OCI-M2 (cell line): ENCODE results near the gene ZNF473.

Experiments used
- DNase-seq: peaks from one replicate; lab custom pipeline; 2025; ENCODE audit not compliant: unreplicated experiment; lab: John Stamatoyannopoulos, UW

The ZNF473 gene

DNA sequence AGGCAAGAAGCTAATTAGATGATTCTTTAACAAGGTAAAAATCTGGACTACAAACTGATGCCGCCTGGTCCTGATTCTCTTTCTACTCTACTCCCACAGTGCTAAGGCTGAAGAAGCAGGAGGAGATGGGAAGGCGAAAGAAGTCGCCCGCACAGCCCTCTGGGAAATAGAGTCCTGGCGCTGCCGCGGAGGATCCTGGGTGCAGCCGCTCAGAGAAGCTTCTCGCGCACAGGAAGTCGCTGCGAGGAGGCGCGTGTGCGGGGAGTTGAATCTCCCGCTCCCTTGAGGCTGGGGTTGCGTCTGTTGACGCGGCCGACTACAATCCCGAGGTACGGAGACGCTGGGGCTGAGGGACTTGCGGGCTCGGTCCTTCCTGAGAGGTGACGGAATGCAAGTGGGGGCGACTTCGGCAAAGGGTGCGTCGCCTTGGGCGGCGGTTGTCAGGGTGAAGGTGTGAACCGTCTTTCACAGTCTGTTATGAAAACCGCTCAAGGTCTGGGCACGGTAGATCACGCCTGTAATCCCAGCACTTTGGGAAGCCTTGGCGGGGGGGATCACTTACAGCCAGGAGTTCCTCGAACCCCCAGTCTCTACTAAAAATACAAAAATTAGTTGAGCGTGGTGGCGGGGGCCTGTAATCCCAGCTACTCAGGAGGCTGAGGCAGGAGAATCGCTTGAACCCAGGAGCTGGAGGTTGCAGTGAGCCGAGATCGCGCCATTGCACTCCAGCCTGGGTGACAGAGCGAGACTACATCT, at the start of gene ZNF473:
ZNF473 (plus strand) TSS at position 212 of the 756 bp plus-strand sequence. CDS start 5,078 bp downstream, outside the sequence.
- DNase-seq: no peak

DNA sequence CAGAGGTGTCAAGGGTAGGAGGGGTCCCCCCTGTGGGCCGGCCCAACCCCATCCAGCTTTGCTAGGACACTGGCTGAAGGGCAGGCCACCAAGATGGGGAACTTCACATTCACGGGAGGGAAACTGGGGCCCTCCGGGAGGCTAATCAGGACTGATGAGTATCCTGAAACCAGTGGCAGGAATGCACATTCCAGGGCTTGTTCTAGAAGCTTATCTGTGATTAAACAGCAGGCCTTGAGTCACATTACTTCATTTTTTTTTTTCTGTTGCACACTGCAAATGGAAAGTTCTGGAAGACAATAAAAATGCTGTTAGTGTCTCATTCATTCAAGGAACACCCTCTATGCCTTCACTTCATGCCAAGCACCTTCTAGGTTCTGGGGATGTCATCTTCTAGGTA, 49.3 kb upstream of the ZNF473 start:
- DNase-seq: no peak

DNA sequence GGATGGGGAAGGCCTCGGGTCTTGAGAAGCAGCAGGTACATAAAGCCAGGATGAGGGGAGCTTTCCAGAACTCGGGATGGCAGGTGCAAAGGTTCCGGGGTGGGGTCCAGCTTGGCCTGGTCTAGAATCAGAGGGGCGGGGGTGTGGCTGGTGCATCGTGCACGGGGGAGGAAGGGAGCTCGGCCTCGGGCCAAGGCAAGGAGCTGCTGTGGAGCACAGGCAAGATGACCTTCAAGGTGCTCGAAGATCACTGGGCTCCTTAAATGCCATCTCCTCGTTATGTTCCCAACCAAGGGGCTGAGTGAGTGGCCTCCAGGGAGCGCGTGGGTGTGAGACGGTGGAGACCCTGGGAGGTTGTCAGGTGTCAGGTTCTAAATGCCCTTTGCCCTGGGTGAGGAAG, 48.7 kb upstream of the ZNF473 start:
- DNase-seq: no peak

DNA sequence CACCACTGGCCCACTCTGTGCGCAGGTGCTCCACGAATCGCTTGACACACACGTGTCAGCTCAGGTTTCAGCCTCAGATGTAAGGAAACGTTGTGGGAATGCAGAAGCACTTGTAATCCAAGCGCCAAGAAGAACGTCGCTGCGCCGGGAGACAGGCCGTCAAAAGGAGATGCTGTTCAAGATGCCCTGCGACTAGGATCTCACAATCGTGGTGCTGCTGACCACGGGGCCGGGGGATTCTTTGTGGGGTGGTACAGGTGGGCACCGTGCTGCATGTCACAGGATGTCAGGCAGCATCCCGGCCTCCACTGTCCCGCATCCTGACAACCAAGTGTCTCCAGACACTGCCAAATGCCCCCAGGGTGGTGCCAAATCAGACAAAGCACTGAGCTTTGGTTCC, 47.9 kb upstream of the ZNF473 start:
- no peak for DNase-seq

DNA sequence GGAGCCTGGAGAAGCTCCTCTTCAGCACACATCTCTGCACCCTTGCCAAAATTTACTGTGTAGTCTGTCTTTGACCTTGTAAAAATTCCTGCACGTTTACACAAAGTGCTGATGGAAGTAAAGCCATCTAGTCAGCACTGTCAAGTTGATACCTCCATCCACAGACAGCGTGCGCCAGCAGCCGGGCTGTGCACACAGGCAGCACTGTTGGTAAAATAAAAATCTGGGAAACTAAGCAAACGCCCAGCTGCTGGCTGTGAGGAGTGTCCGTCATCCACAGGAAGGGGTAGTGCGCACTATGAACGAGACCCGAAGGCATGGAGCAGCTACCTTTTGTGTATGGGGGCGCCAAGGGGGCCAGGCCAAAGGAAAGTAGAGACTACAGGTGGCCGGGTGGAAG, 47.5 kb upstream of the ZNF473 start:
- no peak for DNase-seq

DNA sequence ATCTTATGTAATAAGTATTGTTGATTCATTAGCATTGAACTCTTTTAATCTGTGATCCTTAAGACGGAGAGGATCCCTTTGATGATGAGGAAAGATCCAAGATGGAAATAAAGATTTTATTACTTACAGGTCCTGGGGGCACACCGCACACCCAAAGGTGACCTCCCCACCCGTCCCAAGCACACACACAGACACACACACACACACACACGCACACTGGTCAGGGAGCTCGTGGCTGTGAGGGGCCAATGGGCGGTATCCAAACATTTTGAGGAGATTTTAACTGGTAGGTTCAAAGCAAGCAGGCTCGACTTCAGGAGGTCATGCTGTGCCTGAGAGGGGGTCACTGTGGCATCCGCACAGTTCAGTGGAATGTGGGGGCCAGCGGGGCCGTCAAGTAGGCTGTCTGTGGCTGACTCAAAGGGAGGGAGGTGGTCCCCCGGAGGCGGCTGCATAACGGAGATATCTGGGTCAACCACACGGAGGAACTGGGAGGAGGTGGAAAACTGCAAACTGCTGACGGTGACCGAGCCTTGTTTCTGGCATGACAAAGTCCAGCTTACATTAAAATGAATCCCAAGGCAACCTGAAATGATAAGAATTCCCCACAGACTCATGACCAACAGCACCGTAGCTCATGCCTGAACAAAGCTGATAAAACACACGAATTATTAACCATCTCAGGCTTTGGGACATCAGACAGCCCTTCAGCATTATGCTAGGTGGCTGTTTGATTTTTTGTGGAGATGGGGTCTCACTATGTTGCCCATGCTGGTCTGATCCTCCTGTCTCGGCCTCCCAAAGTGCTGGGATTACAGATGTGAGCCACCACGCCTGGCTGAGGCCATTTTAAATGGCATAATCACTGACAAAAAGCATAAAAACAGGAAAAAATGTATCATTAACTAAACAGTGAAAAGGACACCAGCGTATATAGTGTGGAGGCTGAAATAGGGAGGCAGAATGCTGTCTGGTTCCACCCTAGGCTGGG, 43.9 kb upstream of the ZNF473 start:
- DNase-seq: peak; percentile 68

DNA sequence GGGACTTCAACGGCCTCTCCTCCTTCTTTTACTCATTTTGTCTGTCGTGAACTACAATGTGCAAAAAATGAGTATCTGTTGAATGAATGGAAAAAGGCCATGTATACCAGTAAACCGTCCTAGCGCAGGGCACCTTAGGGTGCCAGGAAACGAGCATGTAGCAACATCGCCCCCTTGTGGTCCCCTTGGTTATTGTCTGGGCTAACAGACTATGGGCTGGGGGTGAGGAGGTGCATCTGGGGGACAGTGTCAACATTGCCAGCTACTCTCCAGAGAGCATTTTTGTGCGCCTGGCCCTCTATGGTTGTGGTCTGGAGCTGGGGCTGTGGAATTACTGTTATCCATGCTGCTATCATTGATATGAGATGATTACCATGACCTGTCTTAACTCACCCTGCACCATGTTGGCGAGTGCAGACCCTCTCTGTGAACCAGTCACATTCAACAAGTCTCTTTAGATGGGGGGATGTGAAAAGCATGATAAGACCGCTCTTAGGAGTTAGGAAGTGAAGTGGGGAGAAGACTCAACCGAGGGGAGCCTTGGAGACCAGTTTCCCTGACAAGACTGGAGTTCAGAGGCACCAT, 42.1 kb upstream of the ZNF473 start:
- peak; percentile 56 for DNase-seq

DNA sequence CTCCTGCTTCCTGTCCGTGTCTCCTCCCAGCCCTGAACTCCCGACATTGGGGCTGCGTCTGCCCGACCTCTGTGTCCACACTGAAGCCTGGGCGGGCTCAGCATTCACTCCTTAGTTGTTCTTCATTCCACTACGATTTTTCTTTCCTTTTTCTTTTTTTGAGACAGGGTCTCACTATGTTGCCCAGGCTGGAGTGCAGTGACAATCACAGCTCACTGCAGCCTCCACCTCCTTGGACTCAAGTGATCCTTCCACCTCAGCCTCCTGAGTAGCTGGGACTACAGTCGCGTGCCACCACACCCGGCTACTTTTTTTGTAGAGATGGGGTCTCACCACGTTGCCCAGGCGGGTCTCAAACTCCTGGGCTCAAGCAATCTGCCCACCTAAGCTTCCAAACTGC, 41.3 kb upstream of the ZNF473 start:
- no peak for DNase-seq

DNA sequence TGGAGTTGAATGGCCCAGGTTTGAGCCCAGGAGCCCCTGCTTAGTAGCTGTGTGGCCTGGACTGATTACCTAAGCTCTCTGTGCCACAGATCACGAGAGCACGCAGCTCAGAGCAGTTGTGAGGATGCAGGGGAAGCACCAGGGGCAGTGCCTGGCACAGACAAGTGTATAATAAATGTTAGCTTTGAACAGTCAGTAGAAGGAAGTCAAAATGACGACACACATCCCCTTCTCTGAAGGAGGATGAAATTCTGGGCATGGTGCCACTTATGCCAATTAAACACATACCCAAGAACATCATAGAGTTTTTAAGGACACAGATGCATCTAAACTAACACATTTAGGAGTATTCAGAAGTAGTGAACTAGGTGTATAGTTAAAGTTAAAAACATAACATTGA, 39.9 kb upstream of the ZNF473 start:
- DNase-seq: no peak

DNA sequence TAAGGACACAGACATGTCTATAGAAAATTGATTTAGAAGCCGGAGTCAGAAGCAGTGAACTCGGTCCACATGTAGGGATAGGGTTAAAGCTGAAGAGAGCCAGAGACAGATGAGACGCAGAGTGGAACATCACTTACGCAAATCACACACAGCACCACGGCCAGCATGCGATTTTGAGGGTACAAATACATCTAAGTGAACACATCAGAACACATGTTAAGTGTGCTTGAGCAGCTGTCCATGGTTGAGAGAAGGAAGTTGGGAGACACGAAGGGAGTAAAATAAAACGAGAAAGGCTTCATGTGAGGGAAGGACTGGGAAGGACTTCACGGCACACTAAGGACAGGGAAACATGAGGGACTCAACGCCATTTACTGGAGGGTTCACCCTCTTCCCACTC, 39.5 kb upstream of the ZNF473 start:
- DNase-seq: no peak

DNA sequence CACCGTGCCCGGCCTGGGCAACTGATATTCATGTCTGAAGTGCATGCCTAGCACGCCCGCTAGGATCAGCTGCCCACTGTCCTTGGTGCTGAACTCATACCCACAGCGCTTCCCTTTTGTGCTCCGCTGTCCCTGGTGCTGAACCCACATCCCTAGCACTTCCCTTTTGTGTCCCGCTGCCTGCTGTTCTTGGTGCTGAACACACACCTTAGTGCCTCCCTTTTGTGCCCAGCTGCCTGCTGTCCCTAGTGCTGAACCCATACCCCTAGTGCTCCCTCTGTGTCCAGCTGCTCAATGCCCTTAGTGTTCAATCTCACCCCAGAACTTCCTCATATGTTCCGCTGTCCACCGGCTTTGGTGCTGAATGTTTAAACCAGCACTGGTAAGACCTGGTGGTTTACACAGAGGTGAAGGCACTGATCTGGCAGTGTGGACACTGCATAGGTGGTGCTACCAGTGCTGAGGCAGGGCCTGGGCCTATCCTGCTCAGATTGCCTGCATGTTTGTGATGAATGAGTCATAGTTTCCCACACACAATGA, 38.6 kb upstream of the ZNF473 start:
- peak; percentile 86 for DNase-seq

DNA sequence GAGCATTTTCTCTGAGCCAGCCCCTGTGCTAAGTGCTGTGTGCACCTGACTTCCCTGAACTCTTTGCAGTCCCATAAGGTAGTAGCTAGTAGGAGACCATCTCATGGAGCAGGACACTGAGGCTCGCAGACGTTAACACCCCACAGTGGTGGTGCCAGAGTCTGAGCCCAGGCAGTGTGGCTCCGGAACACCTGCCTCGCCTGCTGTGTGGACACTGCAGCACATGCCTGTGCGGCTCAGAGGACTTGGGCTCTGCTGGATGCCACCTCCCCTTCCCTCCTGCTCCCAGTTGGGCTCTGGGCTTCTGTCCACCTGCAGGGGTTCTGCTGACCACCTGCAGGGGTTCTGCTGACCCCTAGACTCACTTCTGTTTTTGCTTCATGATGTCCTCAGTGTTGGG, 37.8 kb upstream of the ZNF473 start:
- no peak for DNase-seq

DNA sequence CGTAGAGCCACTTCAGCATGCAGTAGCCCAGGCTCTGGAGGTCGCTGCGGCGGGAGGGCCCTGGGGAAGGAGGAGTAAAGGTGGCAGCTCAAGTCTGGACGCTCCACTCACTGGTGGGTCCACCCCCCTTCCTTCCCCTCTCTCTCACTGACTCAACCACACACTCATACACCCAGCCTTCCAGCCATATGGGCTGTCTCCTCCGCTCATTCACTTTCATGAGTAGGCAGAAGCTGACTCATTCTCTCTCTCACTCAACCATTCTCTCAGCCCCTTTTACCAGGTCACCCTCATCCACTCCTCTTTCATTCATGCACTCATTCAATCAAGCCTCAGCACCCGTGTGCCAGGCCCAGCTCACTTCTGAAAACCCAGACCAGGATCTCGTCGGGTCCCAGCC, 37.4 kb upstream of the ZNF473 start:
- DNase-seq: no peak

DNA sequence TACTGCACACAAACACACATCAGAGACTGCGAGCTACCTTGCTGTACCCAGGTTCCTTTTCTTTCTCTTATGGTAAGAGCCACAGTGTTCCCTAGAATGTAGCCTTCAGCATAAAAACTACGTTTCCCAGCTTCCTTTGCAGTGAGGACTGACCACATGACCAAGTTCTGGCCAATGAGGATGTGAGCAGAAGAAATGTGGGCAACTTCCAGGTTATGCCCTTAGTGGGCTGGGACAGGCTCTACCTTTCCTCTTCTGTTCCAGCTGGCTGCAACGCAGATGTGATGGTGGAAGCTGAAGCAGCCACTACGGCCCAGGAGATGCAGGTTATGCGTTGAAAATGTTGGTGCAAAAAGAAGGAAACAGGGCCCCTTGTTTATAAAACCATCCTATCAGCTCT, 28.1 kb upstream of the ZNF473 start:
- DNase-seq: no peak

DNA sequence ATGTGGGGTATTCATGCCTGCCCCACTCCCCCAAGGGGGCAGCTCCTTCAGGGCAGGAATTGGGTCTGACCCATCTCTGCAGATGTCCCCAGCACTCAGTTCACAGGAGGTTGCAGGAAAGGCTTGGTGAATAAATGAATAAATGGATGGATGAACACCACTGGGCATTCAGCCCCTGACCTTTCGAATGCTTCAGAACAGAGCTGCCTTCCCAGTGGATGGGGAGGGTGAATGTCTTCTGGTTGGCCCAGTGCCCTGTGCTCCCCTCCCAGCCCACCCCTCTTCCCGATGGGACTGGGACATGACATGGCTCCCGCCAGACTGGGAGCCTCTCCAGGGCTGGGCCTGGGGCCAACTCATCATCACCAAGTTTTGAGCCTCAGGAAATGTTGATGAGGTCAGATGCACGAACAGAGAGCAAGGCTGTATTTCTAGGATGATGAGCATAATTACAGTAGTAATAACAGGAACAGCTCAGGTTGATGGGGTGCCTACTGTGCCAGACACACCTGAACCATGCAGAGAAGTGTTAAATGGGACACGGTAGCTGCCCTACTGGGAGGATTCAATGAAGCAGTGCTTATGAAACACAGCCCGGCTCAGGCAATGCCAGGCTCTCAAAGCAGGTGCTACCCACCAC, 26.3 kb upstream of the ZNF473 start:
- no peak for DNase-seq

DNA sequence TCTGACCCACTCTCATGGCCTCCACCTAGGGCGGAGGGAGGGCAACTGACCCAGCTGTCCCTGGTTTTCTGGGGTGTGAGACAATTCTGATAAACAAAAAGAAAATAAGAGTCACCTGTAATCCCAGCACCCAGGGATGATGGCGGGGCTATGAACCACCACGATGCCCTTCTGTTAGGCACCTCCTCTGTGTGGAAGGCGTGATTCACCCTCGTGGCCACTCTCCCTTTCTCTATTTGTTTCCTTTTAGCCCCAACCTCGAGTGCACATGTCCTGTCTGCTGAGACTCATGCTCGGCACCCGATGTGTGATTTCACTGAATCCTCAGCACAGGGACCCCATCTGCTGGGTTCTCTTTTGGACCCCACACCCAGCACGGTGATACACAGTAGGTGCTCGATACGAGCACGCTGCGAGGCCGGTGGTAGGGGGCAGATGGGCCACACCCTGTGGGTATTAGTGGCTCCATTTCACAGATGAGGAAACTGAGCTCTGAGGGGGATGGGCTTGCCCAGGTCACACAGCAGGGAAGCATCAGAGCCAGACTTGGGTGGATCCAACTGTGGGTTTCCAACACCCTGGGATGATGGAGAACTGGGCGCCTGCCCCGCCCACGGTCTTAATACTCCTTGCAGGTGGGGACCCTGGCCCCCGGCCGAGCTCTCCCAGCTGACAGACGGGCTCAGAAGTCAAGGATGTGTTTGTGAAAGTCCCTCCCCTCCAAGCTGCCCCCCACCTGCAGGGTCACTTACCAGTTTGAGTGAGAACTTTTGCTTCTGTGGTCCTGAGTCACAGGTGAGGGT, 25.6 kb upstream of the ZNF473 start:
- DNase-seq: no peak

DNA sequence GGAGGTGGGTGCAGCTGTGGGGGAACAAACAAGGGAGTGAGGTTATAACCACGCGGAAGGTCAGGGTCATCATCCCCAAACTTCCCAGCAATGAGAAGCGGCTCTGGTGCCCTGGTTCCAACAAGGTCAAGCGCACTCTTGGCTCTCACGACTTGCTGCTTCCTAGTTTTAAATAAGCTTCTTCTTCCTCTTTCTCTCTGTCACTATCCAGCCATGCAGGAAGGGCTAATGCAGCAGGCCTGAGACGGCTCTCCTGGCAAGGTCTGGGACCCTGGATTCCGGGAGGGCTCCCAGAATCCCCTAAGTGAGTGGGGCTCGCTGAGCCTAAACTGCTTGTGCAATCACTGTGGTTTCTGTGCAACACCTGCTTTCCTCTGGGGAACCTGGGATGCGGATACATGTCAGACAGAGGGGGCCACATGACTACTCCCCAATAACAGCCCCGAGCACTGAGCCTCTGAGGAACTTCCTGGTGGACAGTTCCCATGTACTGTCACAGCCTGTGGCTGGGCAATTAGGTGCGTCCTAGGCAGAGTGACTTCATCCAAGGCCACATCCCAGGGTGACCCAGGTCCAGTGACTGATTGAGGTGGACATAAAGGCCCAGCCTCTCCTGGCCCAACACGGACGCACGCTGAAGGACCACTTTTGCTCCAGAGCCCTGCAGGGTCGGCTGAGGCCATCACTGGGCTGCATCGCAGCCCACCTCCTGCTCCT, 24.8 kb upstream of the ZNF473 start:
- no peak for DNase-seq

DNA sequence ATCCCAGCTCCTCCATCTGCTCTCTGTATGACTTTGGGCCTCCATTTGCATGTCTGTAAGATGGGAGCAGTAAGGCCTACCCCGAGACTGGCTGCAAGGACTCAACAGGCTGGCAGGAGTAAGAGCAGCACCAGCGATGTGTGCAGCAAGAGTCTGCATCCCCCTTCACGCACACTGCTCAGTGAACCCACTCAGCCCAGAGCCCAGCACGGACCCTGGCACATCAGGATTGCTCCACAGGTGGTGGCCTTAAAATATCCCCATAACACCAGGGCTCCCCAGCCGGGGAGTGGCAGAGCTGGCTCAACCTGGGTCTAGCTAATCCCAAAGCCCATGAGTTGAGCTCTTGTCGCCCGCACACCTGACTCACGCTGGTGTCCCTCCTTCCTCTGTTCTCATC, 24.0 kb upstream of the ZNF473 start:
- DNase-seq: no peak

DNA sequence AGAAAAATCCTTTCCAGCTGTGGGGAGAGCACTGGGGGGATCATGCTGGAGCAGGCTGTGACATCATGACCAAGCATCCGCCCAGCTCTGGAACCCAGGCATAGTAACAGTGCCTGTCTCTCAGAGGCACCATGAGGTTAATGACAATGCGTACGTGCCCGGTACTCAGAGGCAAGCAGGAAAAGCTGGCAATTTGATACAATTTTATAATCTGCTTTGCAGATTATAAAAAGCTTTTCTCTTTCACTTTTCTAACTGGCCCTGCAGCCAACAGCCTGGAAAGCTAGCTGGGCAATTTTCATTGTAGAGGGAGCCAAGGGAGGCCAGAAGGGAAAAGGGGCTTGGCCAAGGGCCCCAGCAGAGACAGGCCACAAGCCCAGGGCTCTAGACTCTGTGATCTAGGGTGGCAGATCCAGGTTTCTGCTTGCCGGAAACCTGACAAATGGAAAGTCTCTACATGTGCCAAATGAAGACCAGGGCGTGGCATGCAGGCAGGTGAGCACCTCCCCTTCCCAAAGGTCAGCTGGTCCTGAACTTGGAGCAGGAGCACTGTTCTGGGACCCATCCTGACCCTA, 23.3 kb upstream of the ZNF473 start:
- no peak for DNase-seq
